GM18858 (cell line): Measurements from ENCODE around the gene NDUFA13.
A peak's percentile ranks its signal among the peaks of the same experiment; 100 is the strongest.

Source experiments
- ATAC-seq: cut with Tn5 transposase; IDR thresholded peaks from one replicate; pipeline ENCODE4 v1.9.1; 2021; ENCODE audit not compliant: unreplicated experiment

The NDUFA13 gene

DNA sequence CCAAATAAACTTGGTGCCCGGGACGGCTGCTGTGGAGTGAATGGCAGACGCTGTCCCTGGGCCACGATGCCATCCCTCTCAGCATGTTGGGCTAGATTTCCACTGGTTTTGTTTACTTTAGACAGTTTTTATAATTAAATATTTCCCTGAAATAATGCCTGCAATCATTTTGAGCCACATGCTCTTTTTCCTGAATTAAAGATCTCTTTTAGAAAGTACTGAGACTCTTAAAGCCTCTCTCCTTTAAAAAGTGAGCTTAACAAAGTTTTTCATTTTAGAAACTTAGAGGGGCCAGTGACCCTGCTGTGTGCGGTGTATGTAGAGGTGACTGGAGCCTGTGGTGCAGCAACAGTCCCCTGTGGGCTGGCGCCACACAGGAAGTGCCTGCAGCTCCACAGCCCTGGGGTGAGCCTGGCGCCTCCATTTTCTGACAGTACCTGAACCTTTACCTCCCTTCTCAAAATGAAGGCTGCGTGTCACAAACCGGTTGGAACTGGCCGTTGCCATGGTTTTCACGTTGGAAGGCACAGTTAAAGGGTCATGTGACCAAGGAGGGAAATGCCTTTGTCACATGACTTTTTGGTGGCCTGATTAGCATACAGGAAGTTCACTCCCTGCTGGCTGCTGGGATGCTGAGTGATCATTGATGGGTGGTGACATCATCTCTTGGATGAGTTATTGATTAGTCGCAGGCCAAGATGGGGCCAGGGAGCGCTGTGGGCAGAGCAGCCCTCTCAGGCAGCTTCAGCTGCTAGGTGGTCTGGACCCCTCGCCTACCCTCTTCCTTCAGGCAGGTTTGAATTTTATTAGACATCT lies 26.9 kb upstream of the NDUFA13 start:
- ATAC-seq = peak; percentile 62

DNA sequence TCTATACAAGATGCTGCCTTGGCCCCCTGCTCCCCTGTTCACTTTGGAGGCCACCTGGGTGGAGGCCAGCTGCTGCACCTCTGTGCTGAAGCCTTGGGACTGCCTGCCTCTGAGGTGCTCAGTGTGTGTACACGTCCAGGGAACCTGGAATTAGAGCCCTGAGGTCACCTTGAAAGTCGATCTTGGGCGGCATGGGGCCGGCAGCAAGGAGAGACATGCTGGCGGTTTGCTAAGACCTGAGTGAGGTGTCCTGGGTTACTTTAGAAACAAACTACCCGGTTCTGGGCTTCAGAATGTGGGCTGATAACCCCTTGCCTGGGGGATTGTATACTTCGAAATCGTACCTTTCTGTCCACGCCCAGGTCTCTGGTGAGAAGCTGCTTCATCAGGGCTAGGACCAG lies 26.2 kb upstream of the NDUFA13 start:
- no peak for ATAC-seq

DNA sequence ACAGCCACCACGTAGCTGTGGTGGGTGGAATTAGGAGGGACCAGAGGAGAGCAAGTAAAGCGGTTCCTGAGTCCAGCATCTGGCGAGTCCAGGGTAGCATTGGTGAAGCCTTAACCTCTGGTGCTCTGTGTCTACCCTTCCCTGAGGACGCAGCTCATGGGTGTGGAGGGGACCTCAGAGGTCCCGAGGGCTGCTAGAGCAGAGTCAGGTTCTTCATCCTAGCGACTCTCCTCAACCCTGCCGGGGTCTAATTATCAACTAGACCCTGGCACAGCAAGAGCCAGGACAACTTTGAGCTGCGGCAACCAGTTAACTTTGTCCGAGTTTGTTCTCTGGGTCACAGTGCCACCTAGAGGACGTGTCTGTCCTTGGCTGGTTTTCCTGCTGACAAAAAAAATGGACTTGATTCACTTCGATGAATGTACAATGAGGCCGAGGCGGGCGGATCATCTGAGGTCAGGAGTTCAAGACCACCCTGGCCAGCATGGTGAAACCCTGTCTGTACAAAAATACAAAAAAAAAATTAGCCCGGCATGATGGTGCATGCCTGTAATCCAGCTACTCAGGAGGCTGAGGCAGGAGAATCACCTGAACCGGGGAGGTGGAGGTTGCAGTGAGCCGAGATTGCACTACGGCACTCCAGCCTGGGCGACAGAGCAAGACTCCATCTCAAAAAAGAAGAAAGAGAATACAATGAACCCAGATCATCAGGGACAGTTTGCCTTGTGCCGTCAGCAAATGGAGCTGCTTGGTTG lies 25.6 kb upstream of the NDUFA13 start:
- ATAC-seq = no peak

DNA sequence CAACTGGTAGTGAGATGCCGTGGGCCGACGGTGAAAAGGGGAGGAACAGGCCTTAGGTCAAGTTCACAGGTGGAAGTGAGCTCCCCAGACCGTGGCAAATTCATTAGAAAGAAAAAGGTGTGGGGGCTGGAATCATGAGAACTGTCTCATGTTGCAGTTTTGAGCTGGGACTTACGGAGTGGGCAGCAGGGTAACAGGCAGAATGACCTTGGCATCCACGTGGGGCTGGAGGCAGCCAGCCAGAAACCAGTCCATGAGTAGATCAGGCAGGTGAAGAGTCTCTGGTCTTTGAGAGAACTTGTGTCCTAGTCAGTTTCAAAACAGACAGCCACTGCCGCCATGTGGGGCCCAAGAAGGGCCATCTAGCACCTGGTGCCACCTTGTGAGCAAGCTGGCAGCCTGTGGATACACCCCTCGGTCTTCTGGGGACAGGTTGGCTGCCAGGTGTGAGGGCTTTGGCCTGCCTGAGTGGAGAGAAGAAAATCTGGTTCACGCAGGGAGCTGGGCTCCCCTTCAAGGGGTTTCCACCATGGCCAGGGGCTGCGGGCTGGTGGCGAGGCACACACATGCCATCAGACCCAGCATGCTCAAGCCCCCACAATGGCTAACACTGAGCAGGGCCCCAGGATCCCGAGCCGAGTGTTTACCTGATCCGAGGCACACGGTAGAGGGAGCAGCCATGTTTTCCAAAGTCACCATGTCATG lies 24.6 kb upstream of the NDUFA13 start:
- no peak for ATAC-seq

DNA sequence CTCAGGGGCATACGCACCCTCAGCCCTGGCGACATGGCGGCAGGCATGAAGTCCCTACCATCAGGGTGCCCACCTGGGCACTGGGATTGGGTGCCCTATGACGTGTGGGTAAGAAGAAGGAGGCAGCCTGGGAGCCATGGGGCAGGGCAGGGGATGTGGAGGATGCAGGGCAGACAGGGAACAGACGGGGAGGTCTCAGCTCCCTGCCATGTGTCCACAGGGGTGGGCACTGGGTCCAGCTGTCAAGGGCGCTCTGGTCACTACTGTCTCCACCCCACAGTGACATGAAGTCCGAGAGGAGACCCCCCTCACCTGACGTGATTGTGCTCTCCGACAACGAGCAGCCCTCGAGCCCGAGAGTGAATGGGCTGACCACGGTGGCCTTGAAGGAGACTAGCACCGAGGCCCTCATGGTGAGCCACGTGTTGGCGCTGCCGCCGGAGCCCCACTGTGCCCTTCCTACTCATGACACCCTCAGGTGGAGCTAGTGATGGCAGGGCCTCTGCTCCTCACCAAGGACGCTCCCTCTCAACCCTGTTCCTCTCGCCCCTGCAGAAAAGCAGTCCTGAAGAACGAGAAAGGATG lies 23.9 kb upstream of the NDUFA13 start:
- no peak for ATAC-seq

DNA sequence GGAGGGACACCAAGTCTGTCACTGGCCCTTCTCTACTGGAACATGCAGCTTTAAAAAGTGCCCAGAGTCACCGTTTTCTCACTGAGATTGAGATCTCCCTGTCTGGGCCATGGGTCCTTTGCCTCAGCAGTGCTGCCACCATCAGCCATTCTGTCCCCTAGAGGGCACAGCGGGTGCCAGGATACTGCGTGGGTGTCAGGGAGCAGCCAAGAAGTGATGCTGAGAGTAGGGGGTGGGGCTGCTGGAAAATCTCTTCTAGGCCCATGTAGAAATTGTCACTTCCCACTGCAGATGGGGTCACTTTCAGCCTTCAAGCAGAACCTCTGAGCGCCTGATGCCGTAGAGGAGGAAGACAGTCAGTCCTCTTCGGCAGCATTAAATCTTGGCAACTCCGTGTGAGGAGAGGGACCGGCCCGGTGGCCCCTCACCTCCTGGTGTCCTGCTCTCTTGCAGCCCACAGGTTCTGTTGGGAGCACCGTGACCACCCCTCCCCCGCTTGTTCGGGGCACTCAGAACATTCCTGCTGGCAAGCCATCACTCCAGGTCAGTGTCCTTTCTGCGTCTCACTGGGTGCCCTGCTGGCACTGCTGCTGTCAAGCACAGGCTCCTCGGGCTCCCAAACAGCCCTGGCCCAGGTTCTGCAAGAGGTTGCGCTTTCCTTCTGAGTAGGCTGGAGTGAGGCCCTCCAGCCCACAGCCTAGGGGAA lies 22.0 kb upstream of the NDUFA13 start:
- no peak for ATAC-seq

DNA sequence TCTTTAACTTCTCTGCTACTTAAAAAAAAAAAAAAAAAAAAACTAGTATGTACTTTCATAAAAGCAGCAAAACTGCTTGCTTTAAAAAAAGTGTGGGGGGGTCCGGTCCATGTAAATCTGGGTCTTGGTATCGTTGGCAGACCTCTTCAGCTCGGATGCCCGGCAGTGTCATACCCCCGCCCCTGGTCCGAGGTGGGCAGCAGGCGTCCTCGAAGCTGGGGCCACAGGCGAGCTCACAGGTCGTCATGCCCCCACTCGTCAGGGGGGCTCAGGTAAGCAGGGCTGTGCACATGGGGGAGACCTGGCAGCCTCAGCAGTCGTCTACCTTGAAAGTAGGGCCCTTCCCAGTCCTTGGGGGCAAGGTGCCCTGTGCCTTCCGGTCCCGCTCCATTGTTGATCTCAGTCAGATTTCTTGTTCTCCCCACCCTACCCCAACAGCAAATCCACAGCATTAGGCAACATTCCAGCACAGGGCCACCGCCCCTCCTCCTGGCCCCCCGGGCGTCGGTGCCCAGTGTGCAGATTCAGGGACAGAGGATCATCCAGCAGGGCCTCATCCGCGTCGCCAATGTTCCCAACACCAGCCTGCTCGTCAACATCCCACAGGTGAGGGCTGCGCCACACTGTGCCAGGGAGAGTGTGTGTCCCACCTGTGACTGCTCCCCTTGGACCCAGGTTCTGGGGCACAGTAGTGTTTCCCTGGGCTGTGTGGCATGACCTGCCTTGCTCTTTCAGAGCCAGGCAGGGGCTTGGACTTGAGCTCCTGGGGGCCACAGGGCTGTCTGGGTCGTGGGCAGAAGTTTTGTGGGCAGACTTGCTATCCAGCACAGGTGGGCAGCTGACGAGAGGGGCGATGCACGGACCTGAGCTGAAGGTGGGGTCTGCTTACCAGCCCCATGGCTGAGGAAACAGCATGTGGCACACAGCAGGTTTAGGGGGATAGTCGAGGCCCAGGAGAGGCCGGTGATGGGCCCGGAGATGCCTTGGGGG lies 20.1 kb upstream of the NDUFA13 start:
- ATAC-seq = no peak

DNA sequence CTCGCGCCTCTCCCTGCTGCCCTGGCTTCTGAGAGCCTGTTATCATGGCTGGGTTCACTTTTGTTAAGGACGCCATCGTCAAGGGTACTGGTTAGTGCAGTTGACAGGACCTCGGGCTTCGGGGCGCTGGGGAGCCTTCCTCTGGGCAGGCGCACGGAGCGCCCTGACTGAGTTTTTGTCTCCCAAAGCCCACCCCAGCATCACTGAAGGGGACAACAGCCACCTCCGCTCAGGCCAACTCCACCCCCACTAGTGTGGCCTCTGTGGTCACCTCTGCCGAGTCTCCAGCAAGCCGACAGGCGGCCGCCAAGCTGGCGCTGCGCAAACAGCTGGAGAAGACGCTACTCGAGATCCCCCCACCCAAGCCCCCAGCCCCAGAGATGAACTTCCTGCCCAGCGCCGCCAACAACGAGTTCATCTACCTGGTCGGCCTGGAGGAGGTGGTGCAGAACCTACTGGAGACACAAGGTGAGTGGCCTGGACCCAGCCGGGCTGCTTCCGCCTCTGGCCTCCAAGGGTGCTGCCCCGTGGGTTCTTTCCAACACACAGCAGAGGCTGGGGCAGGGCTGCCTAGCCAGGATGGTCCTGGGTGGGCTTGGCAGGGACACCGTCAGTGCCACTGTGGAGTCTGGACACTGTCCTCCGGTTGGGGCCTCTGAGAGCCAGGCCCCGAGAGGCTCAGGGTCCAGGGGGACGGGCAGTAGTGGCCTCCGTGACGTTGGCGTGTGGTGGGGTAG lies 17.6 kb upstream of the NDUFA13 start:
- ATAC-seq = no peak

DNA sequence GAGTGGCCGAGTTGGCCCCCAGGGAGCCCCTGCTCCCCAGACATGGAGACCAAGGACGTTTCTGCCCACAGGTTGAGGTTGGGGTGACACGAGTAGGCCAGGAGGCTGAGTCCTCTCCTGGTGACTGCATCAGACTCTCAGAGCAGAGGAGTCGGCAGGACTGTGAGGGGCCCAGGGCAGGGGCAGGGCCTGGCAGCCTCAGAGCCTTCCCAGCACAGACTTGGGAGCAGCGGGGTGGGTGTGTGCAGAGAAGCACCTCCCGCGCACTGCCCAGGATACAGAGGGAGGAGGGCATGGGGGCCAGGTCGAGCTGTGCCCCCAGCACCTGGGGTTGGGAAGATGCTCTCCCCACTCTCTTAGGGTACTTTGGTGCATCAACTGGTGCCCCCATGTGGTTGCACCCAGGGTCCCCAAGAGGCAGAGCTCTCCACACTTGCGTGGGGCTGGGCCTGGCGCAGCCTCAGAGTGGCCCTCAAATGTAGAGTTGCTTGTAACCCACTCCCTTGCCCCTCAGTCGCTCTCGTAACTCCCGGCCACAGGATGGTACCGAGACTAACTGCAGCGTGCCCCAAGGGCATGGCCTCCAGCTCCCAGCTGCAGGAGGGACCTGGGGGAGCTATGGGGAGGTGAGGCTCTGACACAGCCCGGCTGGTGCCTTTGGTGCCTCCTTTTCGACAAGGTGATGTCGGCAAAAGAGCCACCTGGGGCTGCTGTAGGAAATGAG lies 16.6 kb upstream of the NDUFA13 start:
- no peak for ATAC-seq

DNA sequence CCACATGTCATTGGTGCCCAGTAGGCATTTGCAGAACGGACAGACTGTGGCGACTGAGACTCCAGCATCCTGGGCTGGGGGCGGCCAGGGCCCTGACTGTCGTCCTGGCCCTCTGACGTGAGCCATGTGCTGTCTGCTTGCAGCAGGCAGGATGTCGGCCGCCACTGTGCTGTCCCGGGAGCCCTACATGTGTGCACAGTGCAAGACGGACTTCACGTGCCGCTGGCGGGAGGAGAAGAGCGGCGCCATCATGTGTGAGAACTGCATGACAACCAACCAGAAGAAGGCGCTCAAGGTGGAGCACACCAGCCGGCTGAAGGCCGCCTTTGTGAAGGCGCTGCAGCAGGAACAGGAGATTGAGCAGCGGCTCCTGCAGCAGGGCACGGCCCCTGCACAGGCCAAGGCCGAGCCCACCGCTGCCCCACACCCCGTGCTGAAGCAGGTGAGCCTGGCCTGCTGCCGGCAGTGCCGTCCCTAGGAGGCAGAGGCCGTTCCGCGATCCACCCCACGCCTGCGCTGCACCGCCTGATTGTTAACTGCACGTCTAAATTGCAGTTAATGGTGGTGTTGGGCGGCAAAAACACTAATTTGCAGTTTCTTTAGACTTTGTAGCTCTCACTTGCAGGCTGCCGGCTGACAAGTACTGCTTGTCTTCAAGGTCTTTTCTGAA lies 14.9 kb upstream of the NDUFA13 start:
- ATAC-seq = no peak

DNA sequence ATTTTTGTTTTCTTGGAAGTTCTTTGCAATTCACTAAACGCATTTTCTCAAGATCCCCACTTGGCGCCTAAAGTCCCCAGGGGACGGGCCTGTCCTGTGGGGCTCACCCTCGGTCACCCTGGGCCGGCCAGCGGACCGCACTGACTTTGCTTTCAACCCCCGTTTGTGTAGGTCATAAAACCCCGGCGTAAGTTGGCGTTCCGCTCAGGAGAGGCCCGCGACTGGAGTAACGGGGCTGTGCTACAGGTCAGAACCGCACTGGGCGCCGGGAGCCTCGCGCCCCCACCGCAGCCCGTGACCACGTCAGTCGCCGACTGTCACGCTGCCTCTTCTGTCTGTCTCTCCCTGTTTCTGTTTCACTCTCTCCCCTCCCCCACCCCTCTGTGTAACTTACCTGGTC lies 14.2 kb upstream of the NDUFA13 start:
- no peak for ATAC-seq

DNA sequence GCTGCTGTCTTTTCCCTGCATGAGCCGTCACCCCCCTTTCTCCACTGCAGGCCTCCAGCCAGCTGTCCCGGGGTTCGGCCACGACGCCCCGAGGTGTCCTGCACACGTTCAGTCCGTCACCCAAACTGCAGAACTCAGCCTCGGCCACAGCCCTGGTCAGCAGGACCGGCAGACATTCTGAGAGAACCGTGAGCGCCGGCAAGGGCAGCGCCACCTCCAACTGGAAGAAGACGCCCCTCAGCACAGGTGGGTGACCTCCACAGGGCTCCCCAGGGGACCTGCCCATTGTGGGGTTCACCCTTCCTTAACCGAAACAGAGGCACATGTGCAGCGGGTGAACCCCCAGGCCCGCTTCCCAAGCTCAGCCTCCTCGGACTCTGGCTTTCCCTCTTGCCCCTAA lies 13.7 kb upstream of the NDUFA13 start:
- no peak for ATAC-seq

DNA sequence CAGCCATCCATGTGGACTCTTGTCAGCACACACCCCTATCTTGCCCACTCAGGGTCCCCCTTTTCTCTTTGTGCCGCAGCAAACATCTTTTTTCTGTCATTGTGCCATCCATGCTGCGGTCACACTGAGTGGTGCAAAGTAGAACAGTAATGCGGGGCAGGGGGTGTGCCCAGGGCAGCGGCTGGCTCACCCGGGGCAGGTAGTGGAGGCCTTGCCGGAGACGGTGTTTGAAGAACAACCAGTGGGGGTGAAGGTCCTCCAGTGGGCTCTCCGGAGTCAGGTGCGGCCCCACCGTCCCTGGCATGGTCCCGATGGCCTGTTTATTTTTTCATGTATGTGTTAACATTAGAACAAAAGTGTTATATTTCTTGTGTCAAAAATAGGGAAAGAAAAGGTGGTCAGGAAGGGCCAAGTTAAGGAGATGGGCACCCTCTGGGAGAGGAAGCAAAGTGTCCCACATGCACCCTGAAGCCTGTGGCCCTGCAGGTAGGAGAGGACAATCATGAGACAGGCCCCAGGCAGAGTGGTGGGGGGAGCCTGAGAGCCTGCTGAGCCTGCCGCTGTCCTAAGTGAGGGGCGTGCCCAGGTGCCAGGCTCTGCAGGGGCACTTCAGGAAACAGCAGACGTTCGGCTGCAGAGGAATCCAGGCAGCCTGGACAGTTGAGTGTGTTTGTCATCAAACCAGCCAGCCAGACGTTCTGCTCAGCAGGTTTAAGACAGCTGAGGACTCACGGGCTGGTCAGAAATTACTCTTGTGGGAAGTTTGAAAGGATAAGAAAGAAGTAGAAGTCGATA lies 13.0 kb upstream of the NDUFA13 start:
- ATAC-seq = no peak

DNA sequence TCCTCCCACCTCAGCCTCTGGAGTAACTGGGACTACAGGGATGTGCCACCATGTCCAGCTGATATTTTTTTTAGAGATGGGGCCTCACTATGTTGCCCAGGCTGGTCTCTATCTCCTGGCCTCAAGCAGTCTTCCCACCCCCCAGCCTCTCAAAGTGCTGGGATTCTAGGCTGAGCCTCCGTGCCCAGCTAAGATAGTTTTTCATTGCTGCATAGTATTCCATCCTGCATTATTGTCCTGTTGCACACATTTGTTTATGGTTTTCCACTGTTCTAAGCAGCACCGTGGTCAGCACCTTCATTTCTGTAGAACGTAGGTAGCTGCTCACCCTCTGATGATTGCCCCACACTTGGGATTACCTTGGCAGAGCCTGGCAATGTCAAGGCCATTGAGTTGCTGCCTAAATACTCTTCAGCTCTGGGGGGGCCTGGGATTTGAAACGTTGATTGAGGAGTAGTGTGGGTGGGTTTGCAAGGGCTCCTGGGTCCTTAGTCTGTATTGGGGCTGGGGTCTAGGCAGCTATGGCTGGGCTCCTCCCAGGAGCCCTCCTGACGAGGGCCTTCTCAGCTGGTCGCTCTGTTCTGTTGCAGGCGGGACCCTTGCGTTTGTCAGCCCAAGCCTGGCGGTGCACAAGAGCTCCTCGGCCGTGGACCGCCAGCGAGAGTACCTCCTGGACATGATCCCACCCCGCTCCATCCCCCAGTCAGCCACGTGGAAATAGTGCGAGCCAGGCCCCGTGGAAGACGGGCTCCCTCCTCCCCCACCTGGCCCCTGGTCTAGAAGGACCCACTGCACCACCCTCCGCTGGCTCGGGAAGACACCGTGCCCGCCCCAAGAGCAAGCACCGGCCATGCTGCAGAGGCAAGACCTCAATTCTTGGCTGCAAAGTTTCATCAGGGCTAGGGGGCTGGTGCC lies 11.0 kb upstream of the NDUFA13 start:
- ATAC-seq = no peak

DNA sequence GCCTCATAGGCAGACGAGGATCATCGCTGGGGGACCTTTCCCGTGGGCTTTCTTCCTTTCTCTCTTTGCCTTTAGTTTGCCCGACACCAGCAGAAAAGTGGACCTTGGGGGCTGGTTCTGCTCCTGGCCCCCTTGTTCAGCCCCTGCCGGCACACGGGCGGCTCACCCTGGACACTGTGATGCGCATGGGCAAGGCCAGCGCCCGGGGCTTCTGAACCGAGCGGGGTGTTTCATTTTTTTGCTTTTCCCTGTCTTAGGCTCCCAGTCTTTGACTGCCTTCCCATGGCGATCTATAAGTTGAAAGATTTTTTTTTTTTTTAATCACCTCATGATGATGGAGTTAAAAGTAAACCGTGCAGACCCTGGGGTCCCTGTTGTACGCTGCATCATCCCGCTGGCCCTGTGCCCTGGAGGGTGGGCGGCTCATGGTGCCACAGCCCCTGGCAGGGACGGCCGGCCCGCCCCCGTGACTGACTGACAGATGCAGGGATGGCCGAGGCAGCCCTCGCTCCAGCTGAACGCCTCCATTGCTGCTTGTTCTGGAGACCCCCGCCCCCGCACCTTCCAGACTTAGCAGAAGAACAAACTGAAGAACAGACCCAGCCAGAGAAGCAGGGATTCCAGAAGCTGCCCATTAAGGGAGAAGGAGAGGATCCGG lies 10.2 kb upstream of the NDUFA13 start:
- no peak for ATAC-seq
